OCI-LY1 (cell line): ENCODE results near the gene ZNF827.

Experiments
- CTCF ChIP-seq: fragments of 200-600 bp; sonication (generic), shearing (Covaris generic); IDR thresholded peaks from 2 replicates; pipeline ENCODE4 v1.5.1; 2017; ENCODE audit warnings: mild to moderate bottlenecking, antibody characterized with exemption, low read length, moderate library complexity, mixed read lengths
- EZH2 ChIP-seq: fragments of 200-600 bp; sonication (generic), shearing (Covaris generic); IDR thresholded peaks from 2 replicates; pipeline ENCODE4 v1.8.0; 2017; ENCODE audit warnings: borderline replicate concordance, mixed run types, mild to moderate bottlenecking, antibody characterized with exemption, low read length, moderate library complexity, mixed read lengths

GRCh38 chr4:145740806-145741205 lies 197.8 kb downstream of the ZNF827 start:
- TF ChIP-seq CTCF (no peak), EZH2 (no peak)
